Stromal cell of bone marrow (primary cell): ENCODE data around the gene MGAT2.
A peak's percentile ranks its signal among the peaks of the same experiment; 100 is the strongest.
"Not testable (repeated sequence)": the region's sequence is repeated elsewhere in the genome, so short reads cannot be mapped to it uniquely, and the experiment has no call there.

Source experiments
- DNase-seq: peaks from one replicate; pipeline ENCODE4 v3.0.0-alpha.2; 2012; ENCODE audit warnings: low read depth

MGAT2 gene

GRCh38 chr14:49620182-49621113 lies at the start of gene MGAT2, which contains the start of gene RPL36AL:
MGAT2 (plus strand) TSS chr14:49620799; CDS start chr14:49621269, 470 bp downstream.
RPL36AL (minus strand) TSS chr14:49620626; CDS start chr14:49619104, 1,522 bp downstream.
- DNase-seq = peak; percentile 98

- no peak for DNase-seq
Observed at GRCh38 chr14:49574038-49574437, 46.6 kb upstream of the MGAT2 start.

- DNase-seq = no peak
Observed at GRCh38 chr14:49578141-49578540, 42.5 kb upstream of the MGAT2 start.

GRCh38 chr14:49579841-49580240 lies 40.8 kb upstream of the MGAT2 start:
- DNase-seq = no peak

GRCh38 chr14:49581209-49582112 lies 39.1 kb upstream of the MGAT2 start:
- DNase-seq = no peak

- DNase-seq = no peak
Observed at GRCh38 chr14:49582113-49582977, 38.3 kb upstream of the MGAT2 start.

- DNase-seq = no peak
Observed at GRCh38 chr14:49583629-49584028, 37.0 kb upstream of the MGAT2 start.

- DNase-seq = no peak
Observed at GRCh38 chr14:49584058-49584457, 36.5 kb upstream of the MGAT2 start.

GRCh38 chr14:49584981-49585640 lies 35.5 kb upstream of the MGAT2 start:
- DNase-seq = not testable (repeated sequence)

- peak; percentile 99 for DNase-seq
Observed at GRCh38 chr14:49585803-49586672, 34.6 kb upstream of the MGAT2 start, which contains the start of gene RPS29. RPS29 (minus strand) TSS chr14:49586380; CDS start chr14:49586346, 34 bp downstream.

- DNase-seq = peak; percentile 47
Observed at GRCh38 chr14:49586673-49587460, 33.7 kb upstream of the MGAT2 start.

- no peak for DNase-seq
Observed at GRCh38 chr14:49589387-49589786, 31.2 kb upstream of the MGAT2 start.

GRCh38 chr14:49593016-49593415 lies 27.6 kb upstream of the MGAT2 start:
- DNase-seq = no peak

GRCh38 chr14:49594347-49595091 lies 26.1 kb upstream of the MGAT2 start:
- peak; percentile 36 for DNase-seq

- DNase-seq = no peak
Observed at GRCh38 chr14:49598189-49598484, 22.5 kb upstream of the MGAT2 start.

- DNase-seq = peak; percentile 55
Observed at GRCh38 chr14:49598485-49599300, 21.9 kb upstream of the MGAT2 start, which contains the start of gene LRR1. LRR1 (plus strand) TSS chr14:49598940; CDS start chr14:49599021, 81 bp downstream.

- no peak for DNase-seq
Observed at GRCh38 chr14:49607583-49607982, 13.0 kb upstream of the MGAT2 start.

GRCh38 chr14:49612251-49612650 lies 8.3 kb upstream of the MGAT2 start:
- no peak for DNase-seq
